Activated CD8-positive, alpha-beta memory T cell treated with anti-CD3 and anti-CD28 coated beads, Interleukin-2, amount 50 U/mL, for 24 hours (primary cell): ENCODE results near the gene P2RX1.
"Not testable (repeated sequence)": the region's sequence is repeated elsewhere in the genome, so short reads cannot be mapped to it uniquely, and the experiment has no call there.

Source experiments
- DNase-seq: peaks from one replicate; pipeline ENCODE4 v3.0.0-alpha.2; 2020; ENCODE audit errors: extremely low read depth

Gene P2RX1

GRCh38 chr17:3951420-3951819, 35.2 kb upstream of the P2RX1 start:
- no peak for DNase-seq

- DNase-seq, result no peak
Observed at GRCh38 chr17:3951003-3951402, 34.7 kb upstream of the P2RX1 start.

GRCh38 chr17:3950584-3950983, 34.3 kb upstream of the P2RX1 start:
- DNase-seq, result no peak

- DNase-seq, result no peak
Observed at GRCh38 chr17:3949418-3949817, 33.2 kb upstream of the P2RX1 start.

- not testable (repeated sequence) for DNase-seq
Observed at GRCh38 chr17:3948551-3948950, 32.3 kb upstream of the P2RX1 start.

GRCh38 chr17:3947318-3947810, 31.1 kb upstream of the P2RX1 start:
- no peak for DNase-seq

- DNase-seq, result no peak
Observed at GRCh38 chr17:3946711-3947235, 30.5 kb upstream of the P2RX1 start.

- DNase-seq, result no peak
Observed at GRCh38 chr17:3944485-3945388, 28.5 kb upstream of the P2RX1 start.

- no peak for DNase-seq
Observed at GRCh38 chr17:3943240-3943891, 27.1 kb upstream of the P2RX1 start.

GRCh38 chr17:3940965-3941698, 24.9 kb upstream of the P2RX1 start:
- no peak for DNase-seq

- no peak for DNase-seq
Observed at GRCh38 chr17:3937359-3937758, 21.1 kb upstream of the P2RX1 start.

GRCh38 chr17:3935825-3936355, 19.6 kb upstream of the P2RX1 start:
- no peak for DNase-seq

- DNase-seq, result no peak
Observed at GRCh38 chr17:3935140-3935542, 18.9 kb upstream of the P2RX1 start.

- no peak for DNase-seq
Observed at GRCh38 chr17:3929764-3930163, 13.5 kb upstream of the P2RX1 start.

- no peak for DNase-seq
Observed at GRCh38 chr17:3929181-3929580, 12.9 kb upstream of the P2RX1 start.

GRCh38 chr17:3928406-3928805, 12.1 kb upstream of the P2RX1 start:
- no peak for DNase-seq

GRCh38 chr17:3927628-3928340, 11.5 kb upstream of the P2RX1 start:
- no peak for DNase-seq

GRCh38 chr17:3926860-3927627, 10.8 kb upstream of the P2RX1 start:
- no peak for DNase-seq

GRCh38 chr17:3925684-3926485, 9.6 kb upstream of the P2RX1 start:
- no peak for DNase-seq
